ENCODE results near the gene ZNF143.

Gene ZNF143

GRCh38 chr11:9570313-9571025 lies 109.7 kb downstream of the ZNF143 start:
- no peak overlapping the region for H3K4me3 ChIP-seq (ENCODE audit: control insufficient read depth, low read depth, low read length)
- no peak for DNase-seq (ENCODE audit: low read depth)
- TF ChIP-seq CTCF (conservative IDR thresholded peaks at IDR 0.05; ENCODE audit: control insufficient read depth, insufficient read depth, low read depth, low read length), result no peak

- no peak for TF ChIP-seq CTCF (conservative IDR thresholded peaks at IDR 0.05; ENCODE audit: control insufficient read depth, insufficient read depth, low read depth, low read length)
- H3K4me3 ChIP-seq (ENCODE audit: control insufficient read depth, low read depth, low read length), result no peak overlapping the region
These were observed 110.4 kb downstream of the ZNF143 start for GRCh38 chr11:9571071-9571762.

GRCh38 chr11:9571763-9572115 lies 110.9 kb downstream of the ZNF143 start:
- DNase-seq (ENCODE audit: low read depth), result no peak
- TF ChIP-seq CTCF (conservative IDR thresholded peaks at IDR 0.05; ENCODE audit: control insufficient read depth, insufficient read depth, low read depth, low read length), result no peak
- H3K4me3 ChIP-seq (ENCODE audit: control insufficient read depth, low read depth, low read length), result no peak overlapping the region

More at GRCh38 chr11:9571071-9571762, 110.4 kb downstream of the ZNF143 start:
- no peak for DNase-seq (ENCODE audit: low read depth)

GRCh38 chr11:9573052-9573774 lies 112.4 kb downstream of the ZNF143 start, which contains the start of gene WEE1:
Gene WEE1, plus strand, starts transcription at chr11:9573670. Its CDS starts 264 bp downstream, at chr11:9573934.
- H3K4me3 ChIP-seq (ENCODE audit: control insufficient read depth, low read depth, low read length), result peak within 1 kb of the TSS; percentile 73
- no peak for TF ChIP-seq CTCF (conservative IDR thresholded peaks at IDR 0.05; ENCODE audit: control insufficient read depth, insufficient read depth, low read depth, low read length)
- peak; percentile 97 for DNase-seq (ENCODE audit: low read depth)

- TF ChIP-seq CTCF (conservative IDR thresholded peaks at IDR 0.05; ENCODE audit: control insufficient read depth, insufficient read depth, low read depth, low read length), result no peak
- peak overlapping the region; percentile 73 for H3K4me3 ChIP-seq (ENCODE audit: control insufficient read depth, low read depth, low read length)
- DNase-seq (ENCODE audit: low read depth), result no peak
These were observed 113.2 kb downstream of the ZNF143 start for GRCh38 chr11:9573775-9574621.

Measured in fibroblast of mammary gland (primary cell).